ENCODE data around the gene CAMSAP1.

DNA sequence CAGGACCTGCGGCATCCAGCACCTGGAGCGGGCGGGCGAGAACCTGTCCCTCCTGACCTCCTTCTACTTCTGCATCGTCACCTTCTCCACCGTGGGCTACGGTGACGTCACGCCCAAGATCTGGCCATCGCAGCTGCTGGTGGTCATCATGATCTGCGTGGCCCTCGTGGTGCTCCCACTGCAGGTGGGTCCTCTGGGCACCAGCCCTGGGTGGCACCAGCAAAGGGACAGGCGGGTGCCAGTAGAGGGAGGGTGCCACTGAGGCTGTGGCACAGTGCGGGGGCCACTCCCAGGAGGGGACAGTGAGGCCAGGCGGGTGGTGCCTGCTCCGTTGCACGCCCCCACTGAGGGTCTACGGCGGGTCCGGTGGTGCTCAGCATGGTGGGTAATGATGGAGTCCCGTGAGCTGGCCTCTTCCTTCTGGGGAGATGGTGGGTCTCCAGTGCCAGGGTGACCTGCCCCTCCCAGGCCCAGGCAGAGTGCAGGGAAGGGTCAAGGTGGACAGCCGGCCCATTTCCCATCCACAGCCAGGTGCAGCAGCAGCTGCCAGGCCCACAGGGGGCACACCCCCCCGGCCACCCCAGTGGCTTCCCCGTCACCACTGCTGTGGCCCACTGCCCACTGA, 147.6 kb downstream of the CAMSAP1 start:
- no peak for TF ChIP-seq TAF1 (IDR thresholded peaks at IDR 0.05; ENCODE audit: low read depth)
- no peak for TF ChIP-seq EZH2 (IDR thresholded peaks at IDR 0.05; ENCODE audit: borderline replicate concordance, insufficient read depth, low read length, poor library complexity, severe bottlenecking)
- TF ChIP-seq RAD21 (conservative IDR thresholded peaks at IDR 0.05) = no peak
- TF ChIP-seq, protein P1, sequence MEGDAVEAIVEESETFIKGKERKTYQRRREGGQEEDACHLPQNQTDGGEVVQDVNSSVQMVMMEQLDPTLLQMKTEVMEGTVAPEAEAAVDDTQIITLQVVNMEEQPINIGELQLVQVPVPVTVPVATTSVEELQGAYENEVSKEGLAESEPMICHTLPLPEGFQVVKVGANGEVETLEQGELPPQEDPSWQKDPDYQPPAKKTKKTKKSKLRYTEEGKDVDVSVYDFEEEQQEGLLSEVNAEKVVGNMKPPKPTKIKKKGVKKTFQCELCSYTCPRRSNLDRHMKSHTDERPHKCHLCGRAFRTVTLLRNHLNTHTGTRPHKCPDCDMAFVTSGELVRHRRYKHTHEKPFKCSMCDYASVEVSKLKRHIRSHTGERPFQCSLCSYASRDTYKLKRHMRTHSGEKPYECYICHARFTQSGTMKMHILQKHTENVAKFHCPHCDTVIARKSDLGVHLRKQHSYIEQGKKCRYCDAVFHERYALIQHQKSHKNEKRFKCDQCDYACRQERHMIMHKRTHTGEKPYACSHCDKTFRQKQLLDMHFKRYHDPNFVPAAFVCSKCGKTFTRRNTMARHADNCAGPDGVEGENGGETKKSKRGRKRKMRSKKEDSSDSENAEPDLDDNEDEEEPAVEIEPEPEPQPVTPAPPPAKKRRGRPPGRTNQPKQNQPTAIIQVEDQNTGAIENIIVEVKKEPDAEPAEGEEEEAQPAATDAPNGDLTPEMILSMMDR (IDR thresholded peaks at IDR 0.05; ENCODE audit: poor library complexity, severe bottlenecking) = no peak
- TF ChIP-seq EP300 (conservative IDR thresholded peaks at IDR 0.05; ENCODE audit: poor library complexity, severe bottlenecking) = no peak

All from neural cell (in vitro differentiated cells).